Activated naive CD8-positive, alpha-beta T cell treated with anti-CD3 and anti-CD28 coated beads for 36 hours (primary cell): ENCODE measurements around the gene ADPRHL1. TPM values are rescaled to one million over a fixed set of nuclear protein-coding genes. Genes with fewer than 3 reads are reported as not detected.

Experiments
- DNase-seq: peaks from one replicate; pipeline ENCODE4 v3.0.0; 2021
- H3K27ac Mint-ChIP-seq: one replicate; pipeline ENCODE4 v1.8.0; 2022; ENCODE audit warnings: mild to moderate bottlenecking, moderate library complexity, mixed read lengths
- H3K27me3 Mint-ChIP-seq: one replicate; pipeline ENCODE4 v1.8.0; 2022; ENCODE audit warnings: mild to moderate bottlenecking, mixed read lengths
- H3K36me3 Mint-ChIP-seq: one replicate; pipeline ENCODE4 v1.8.0; 2021; ENCODE audit warnings: mild to moderate bottlenecking, mixed read lengths
- H3K4me1 Mint-ChIP-seq: one replicate; pipeline ENCODE4 v1.8.0; 2021; ENCODE audit warnings: mixed read lengths
- H3K4me3 Mint-ChIP-seq: one replicate; pipeline ENCODE4 v1.8.0; 2022; ENCODE audit warnings: mild to moderate bottlenecking, moderate library complexity, mixed read lengths
- H3K9me3 Mint-ChIP-seq: one replicate; pipeline ENCODE4 v1.8.0; 2022; ENCODE audit warnings: mixed read lengths
- total RNA-seq, 2 experiments: library from RNA; stranded (reverse); gene quantifications; one replicate each; pipeline ENCODE4 v1.2.3, GENCODE V29; 2021

Gene ADPRHL1
- total RNA-seq, 2 experiments from 2014 or later: 0.44 to 0.56 TPM

DNA sequence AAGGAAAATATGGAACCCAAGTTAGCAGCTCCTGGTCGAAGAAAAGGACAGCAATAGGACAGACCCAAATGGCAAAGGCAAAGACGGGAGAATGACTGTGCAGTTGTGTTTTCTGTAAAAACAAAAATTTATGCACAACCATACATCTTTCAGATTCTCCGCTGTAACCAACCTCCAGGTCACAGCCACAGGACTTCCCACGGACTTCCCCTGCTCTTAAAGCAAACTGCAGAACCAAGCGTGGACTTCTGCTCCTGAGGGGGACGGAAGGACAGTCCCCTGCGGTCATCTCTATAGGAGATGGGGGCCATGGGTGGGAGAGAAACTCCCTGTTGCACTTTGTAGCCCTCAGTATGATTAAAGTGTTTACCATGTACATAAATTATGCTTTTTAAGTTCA is 91.9 kb downstream of the ADPRHL1 start:
- DNase-seq: no peak
- Mint-ChIP-seq H3K36me3 (no peaks in the 10 kb centered on the region), H3K4me1 (no peaks in the 10 kb centered on the region), H3K27ac (no peak overlapping the region), H3K4me3 (no peak overlapping the region), H3K27me3 (peaks cover 54% of the 10 kb centered on the region), H3K9me3 (no peaks in the 10 kb centered on the region)

DNA sequence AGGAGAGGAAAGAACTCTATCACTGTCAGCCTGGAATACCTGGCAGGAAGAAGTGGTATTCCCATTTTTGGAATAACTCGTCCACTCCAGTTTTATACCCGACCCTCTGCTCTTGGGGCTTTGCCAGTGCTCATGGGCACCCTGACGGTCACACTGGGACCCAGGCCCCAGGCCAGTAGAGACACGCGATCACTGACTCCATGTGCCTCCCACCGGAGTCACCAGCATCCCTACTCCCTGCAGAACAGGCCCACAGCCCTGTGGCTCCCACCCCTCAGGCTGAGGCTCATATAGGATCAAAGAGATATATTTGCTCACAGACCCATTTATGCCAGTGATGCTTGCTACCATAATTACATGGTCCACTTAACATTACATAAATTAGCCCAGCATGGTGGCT is 92.8 kb downstream of the ADPRHL1 start:
- DNase-seq: no peak
- H3K36me3 Mint-ChIP-seq: no peaks in the 10 kb centered on the region
- H3K4me1 Mint-ChIP-seq: no peaks in the 10 kb centered on the region

DNA sequence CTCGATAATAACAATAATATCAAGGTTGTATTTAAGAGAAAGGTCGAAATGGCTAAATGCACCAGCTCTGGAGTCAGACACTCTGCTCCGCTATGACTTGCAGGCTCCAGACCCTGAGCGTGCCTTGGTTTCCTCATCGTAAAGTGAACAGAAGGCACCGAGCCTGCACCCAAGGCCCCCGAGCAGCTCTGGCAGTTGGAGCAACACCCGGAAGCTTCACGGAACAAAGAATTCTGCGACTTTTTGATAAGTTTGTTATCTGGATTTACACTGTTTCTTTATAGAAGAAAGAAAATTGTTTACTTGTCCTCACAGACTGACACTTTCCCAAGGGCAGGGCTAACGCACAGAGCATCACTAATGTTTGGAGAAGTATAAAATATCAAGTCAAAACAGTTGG is 93.7 kb downstream of the ADPRHL1 start:
- no peaks in the 10 kb centered on the region for H3K36me3 Mint-ChIP-seq
- H3K27ac Mint-ChIP-seq: no peak overlapping the region
- H3K4me3 Mint-ChIP-seq: no peak overlapping the region
- no peak for DNase-seq
- peaks cover 40% of the 10 kb centered on the region for H3K27me3 Mint-ChIP-seq
- H3K4me1 Mint-ChIP-seq: no peaks in the 10 kb centered on the region
- H3K9me3 Mint-ChIP-seq: no peaks in the 10 kb centered on the region

More for the DNA sequence above, 92.8 kb downstream of the ADPRHL1 start:
- Mint-ChIP-seq H3K4me3 (no peak overlapping the region), H3K27me3 (peaks cover 45% of the 10 kb centered on the region), H3K9me3 (no peaks in the 10 kb centered on the region), H3K27ac (no peak overlapping the region)

DNA sequence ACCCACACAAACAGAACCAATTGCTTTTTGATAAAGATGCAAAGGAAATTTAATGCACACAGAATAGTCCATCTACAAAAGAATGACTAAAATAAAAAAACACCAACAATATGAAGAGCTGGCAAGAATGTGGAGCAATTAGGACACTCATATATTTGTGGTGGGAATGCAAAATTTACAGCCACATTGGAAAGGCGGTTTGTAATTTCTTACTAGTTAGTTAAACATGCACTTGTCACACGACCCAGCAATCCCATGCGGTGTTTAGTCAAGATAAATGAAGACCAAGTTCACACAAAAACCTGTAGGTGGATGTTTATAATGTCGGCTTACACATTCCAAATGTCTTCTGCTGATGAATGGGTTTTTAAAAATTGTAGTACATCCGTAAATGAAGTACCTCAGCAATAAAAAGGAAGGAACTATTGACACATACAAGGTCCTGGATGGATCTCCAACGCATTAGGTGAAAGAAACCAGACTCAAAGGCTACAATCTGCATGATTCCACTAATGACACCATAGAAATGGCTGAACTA is 94.6 kb downstream of the ADPRHL1 start:
- Mint-ChIP-seq H3K9me3 (no peaks in the 10 kb centered on the region), H3K27me3 (peaks cover 40% of the 10 kb centered on the region), H3K36me3 (no peaks in the 10 kb centered on the region), H3K4me3 (no peak overlapping the region), H3K27ac (no peak overlapping the region), H3K4me1 (no peaks in the 10 kb centered on the region)
- DNase-seq: no peak

DNA sequence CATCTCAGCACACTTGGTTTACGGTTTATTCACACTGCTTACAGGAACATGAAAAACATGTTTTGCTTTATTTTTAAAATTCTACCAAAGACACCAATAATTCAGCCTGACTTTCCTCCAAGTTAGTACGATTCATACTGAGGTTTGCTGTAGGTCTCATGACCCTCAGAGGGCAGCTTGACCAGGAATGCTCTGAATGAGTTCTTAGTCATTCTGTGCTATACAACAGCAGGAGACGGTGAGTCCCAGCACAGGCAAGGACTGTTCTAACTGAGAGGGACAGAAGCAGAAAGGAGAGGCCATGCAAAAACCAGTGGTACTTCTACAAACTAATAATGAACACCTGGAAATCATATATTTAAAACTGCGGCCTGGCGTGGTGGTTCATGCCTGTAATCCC is 95.8 kb downstream of the ADPRHL1 start:
- no peaks in the 10 kb centered on the region for H3K9me3 Mint-ChIP-seq
- H3K4me1 Mint-ChIP-seq: no peaks in the 10 kb centered on the region
- no peak overlapping the region for H3K27ac Mint-ChIP-seq

DNA sequence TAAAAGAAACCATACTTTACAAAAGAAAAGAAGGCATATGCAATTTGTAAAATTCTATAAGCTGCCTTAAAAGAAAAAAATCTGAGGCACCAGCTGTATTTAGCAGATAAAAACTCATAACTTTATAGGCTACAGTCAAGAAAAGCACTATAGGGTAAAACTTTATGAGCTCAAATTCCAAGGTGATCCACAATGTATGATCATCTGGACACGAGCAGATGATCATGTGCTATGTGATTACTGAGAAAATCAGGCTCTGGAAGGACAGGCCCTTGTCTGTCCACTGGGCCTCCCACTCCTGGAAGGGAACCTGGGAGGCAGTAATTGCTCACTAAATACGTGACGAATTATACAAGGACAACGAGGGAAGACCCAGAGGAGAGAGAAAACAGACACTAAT is 96.7 kb downstream of the ADPRHL1 start:
- Mint-ChIP-seq H3K4me3 (no peak overlapping the region), H3K27ac (no peak overlapping the region), H3K4me1 (no peaks in the 10 kb centered on the region), H3K27me3 (peaks cover 27% of the 10 kb centered on the region), H3K9me3 (no peaks in the 10 kb centered on the region), H3K36me3 (no peaks in the 10 kb centered on the region)
- no peak for DNase-seq

More for the DNA sequence above, 95.8 kb downstream of the ADPRHL1 start:
- no peak for DNase-seq
- Mint-ChIP-seq H3K4me3 (no peak overlapping the region), H3K36me3 (no peaks in the 10 kb centered on the region), H3K27me3 (peaks cover 35% of the 10 kb centered on the region)

DNA sequence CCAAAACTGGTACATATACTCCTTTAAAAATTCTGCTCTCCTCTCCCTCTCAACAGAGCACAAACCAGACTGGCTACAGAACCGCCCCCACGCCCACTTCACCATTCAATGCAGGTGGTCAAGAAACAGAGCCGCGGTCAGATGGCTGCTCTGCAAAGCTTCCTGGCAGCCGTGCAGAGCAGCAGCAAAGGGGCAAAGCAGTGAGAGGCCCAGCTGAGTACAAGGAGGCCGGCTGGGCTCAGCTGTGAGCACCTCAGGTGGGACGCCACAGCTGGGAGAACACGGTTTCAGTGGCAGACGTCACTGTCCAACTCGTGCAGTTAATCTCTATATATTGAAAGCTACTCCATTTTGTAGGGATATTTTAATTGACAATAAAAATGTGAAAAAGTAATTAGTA is 97.7 kb downstream of the ADPRHL1 start:
- Mint-ChIP-seq H3K27ac (no peak overlapping the region), H3K9me3 (no peaks in the 10 kb centered on the region), H3K4me3 (no peak overlapping the region), H3K4me1 (no peaks in the 10 kb centered on the region), H3K27me3 (peaks cover 18% of the 10 kb centered on the region), H3K36me3 (no peaks in the 10 kb centered on the region)
- DNase-seq: no peak

DNA sequence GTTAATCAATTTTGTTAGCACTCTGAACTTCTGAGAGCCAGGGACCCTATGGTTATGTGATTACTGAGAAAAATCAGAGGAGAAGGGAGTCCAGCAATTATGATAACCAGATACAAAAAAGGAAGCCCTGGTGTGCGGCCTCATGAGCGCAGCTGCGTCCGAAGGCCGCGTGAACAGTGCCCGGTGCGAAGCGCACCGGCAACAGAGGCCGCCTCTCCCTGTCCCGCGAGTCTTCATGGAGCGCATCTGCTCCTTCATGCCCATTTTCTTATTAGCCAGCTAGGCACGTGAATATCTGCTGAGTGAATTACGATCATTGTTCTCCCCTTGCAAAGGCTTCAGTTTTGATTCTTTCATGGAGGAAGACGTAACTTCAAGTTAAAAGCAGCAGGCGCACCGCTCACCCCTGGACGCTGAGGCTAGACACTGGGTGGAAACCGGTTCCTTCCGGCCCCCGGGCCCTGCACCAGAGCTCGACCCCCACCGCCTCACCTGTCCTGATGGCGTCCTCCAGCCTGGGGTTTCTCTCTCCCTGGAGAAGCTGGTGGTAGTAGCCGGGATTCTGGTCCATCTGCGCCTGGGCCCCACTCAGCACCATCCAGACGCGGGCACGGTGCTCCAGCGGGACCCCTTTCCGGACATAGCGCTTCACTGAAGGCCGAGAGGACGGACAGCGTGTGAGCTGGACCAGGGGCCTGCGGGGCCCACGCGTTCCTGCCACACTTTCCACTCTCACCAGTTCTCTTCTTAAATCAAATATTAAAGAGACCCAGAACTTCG is 98.3 kb downstream of the ADPRHL1 start:
- Mint-ChIP-seq H3K9me3 (no peaks in the 10 kb centered on the region), H3K36me3 (no peaks in the 10 kb centered on the region), H3K27ac (no peak overlapping the region), H3K27me3 (peaks cover 12% of the 10 kb centered on the region), H3K4me3 (no peak overlapping the region), H3K4me1 (no peaks in the 10 kb centered on the region)
- no peak for DNase-seq

DNA sequence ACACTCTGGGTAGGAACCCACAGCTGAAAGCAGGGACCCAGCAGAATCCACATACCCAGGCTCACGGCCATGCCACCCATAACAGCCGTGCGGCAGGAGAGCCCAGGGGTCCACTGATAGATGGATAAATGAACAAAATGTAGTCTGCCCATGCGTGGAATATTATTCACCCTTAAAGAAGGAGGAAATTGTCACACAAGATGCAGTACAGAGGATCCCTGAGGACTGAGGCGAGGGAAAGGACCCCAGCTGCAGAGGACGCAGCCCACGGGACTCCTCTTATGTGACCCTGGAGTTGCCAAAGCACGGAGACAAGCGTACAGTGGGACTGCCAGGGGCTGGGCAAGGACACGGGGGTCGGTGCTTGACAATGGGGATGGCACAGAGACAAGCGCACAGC is 100.0 kb downstream of the ADPRHL1 start:
- Mint-ChIP-seq H3K27ac (no peak overlapping the region), H3K4me3 (no peak overlapping the region), H3K27me3 (peaks cover 7% of the 10 kb centered on the region), H3K9me3 (no peaks in the 10 kb centered on the region), H3K4me1 (no peaks in the 10 kb centered on the region), H3K36me3 (no peaks in the 10 kb centered on the region)
- no peak for DNase-seq

DNA sequence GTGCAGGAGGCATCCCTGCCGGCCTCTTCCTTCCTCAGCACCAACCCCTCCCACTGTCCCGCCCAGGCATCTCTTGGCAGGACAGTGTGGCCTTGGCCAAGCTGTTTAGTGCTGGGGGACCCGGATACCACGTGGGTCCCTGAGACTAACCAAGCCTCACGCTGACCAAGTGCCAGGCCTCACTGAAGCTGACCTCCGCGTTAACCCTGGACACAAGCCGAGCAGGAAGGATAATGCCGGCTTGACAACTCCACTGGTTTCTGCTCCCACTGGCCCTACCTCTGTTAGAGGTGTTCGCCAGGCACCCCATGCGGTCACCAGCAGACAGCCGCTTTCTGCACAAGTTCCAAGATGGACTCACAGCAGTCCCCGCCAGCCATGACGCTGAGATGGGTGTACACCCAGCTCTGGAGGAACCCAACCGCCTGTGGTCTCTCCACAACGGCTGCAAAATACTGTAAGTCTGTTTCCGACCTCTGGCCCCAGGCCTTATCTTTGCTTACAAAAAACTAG is 101.7 kb downstream of the ADPRHL1 start:
- no peaks in the 10 kb centered on the region for H3K4me1 Mint-ChIP-seq
- peaks cover 5% of the 10 kb centered on the region for H3K27me3 Mint-ChIP-seq
- H3K36me3 Mint-ChIP-seq: no peaks in the 10 kb centered on the region
- H3K4me3 Mint-ChIP-seq: no peak overlapping the region
- no peak overlapping the region for H3K27ac Mint-ChIP-seq
- DNase-seq: no peak
- no peaks in the 10 kb centered on the region for H3K9me3 Mint-ChIP-seq

DNA sequence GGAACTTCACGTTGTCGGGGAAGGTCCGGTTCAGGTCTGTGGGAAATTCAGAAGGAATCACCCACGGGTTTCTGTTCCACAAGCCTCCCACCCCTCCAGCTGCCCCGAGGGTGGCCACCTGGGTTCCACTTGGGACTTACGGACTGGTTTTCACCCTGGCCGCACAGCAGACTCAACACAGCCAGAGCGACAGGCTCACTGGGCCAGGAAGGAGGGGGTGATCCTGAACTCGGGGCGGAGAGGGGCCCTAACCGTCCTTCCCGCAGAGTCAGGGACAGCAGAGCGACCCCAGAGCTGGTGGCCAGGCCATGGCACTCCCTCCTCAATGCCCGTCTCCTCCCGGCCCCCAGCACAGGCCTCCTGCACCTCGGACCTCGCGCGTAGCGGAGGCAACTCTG is 102.4 kb downstream of the ADPRHL1 start:
- H3K27me3 Mint-ChIP-seq: peaks cover 4% of the 10 kb centered on the region
- no peak for DNase-seq
- H3K4me3 Mint-ChIP-seq: no peak overlapping the region
- no peak overlapping the region for H3K27ac Mint-ChIP-seq
- no peaks in the 10 kb centered on the region for H3K4me1 Mint-ChIP-seq
- H3K36me3 Mint-ChIP-seq: no peaks in the 10 kb centered on the region
- H3K9me3 Mint-ChIP-seq: no peaks in the 10 kb centered on the region

DNA sequence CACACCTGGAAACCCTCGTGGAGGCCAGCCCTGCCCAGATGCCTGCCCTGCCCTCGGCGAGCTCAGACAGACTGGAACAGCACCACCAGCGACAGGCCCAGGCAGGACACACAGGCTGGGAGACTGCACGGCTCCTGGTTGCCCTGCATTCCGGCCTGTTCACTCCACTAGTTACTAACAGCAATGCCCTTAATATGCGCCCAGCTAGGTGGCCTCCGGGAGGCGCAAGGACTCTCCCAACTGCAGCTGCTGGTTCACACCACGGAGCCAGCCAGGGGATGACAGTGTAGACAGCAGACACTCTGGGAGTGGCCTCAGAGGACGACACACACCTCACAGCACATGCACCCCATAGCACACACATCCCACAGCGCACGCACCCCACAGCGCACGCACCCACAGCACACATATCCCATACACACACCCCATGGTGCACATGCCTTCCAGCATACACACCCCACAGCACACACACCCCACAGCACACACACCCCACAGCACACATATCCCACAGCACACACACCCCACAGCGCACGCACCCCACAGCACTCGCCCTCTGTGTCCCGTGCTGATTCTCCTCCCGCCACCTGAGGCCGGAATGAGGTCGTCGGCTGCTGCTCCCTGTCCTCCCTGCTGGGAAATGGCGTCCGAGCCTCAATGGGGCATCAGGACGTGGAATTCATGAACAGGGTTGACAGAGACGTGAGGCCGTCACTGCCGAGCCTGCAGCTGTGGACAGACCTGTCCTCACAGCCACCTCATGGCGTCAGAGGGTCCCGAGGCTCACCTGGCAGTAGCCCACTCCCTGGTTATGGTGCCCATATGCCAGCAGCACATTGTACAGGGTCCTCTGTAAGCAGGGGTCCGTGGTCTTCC is 103.0 kb downstream of the ADPRHL1 start:
- H3K27ac Mint-ChIP-seq: no peak overlapping the region
- DNase-seq: no peak
- peaks cover 3% of the 10 kb centered on the region for H3K36me3 Mint-ChIP-seq
- peaks cover 4% of the 10 kb centered on the region for H3K27me3 Mint-ChIP-seq
- H3K4me3 Mint-ChIP-seq: no peak overlapping the region
- H3K4me1 Mint-ChIP-seq: no peaks in the 10 kb centered on the region
- peaks cover 4% of the 10 kb centered on the region for H3K9me3 Mint-ChIP-seq
